ENCODE results near the gene ZFP36.

DNA sequence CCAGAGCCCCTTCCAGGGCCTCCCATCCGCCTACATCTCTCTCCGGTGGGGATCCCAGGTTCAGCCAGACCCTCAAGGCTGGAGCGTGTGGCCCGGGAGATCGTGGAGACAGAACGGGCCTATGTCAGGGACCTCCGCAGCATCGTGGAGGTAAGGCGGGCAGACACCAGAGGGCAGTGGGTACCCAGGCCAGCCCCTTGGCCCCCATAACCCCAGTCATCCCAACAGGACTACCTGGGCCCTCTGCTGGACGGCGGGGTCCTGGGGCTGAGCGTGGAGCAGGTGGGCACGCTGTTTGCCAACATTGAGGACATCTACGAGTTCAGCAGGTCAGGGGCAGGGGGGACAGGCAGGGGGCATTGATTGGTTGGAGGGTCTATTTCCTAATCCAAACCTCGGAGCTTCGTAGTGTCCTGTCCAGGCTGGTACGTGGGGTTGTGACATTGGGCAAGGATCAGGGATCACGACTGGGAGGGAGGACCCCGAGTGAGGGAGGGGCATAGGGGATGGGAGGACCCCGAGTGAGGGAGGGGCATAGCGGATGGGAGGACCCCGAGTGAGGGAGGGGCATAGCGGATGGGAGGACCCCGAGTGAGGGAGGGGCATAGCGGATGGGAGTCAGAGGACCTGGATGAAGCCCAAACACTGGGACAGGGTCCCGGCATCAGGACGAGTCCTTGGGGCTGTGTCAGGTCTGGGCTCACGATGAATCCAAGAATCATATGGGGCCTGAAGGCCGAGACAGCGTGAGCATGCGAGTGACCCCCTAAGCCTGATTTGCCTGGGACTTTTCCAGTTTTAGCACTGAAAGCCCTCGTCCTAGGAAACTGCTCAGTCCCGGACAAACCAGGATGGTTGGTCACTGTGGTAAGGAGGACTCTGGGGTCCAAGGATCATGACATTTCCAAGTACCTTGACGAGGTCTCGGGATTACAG, 8.7 kb downstream of the ZFP36 start:
- TF ChIP-seq CTCF (IDR thresholded peaks at IDR 0.05) (no peak), POLR2A (IDR thresholded peaks at IDR 0.05) (no peak)

Measured in suprapubic skin (tissue), 3 donors.